Measurements from ENCODE around the gene EIF4A2.

- TF ChIP-seq CTCF (IDR thresholded peaks at IDR 0.05; ENCODE audit: low read depth, low read length, poor library complexity, severe bottlenecking), result no peak
- TF ChIP-seq EZH2phosphoT487 (IDR thresholded peaks at IDR 0.05; ENCODE audit: borderline replicate concordance, low read length), result no peak
These were observed 22.4 kb upstream of the EIF4A2 start for GRCh38 chr3:186760897-186761447.
